IMR-90 (cell line): ENCODE measurements around the gene NUP37. TPM values are rescaled to one million over a fixed set of nuclear protein-coding genes. Genes with fewer than 3 reads are reported as not detected.

ENCODE experiments used
- ATAC-seq: fragments of 200-7000 bp; cut with Tn5 transposase; 2 replicates; pipeline ENCODE4 v1.9.1; 2020; ENCODE audit warnings: low read depth, mild to moderate bottlenecking, moderate library complexity
- BruUV-seq: library from RNA; stranded (reverse); fragments of 400-500 nt; replicated peaks from 2 replicates; lab custom pipeline; 2021; lab: Mats Ljungman, UMichigan
- CTCF ChIA-PET: fragments of 300-600 bp; formaldehyde crosslinking; extraction: SDS; loops from one replicate; lab custom pipeline; 2021; ENCODE audit warnings: antibody characterized with exemption; lab: Yijun Ruan, JAX
- POLR2A ChIA-PET: fragments of 300-600 bp; sonication (Branson Sonifier 250); formaldehyde crosslinking; loops from one replicate; lab custom pipeline; 2022; ENCODE audit warnings: antibody characterized with exemption; ENCODE audit not compliant: unreplicated experiment; lab: Charles Lee
- DNase-seq: peaks from one replicate; pipeline ENCODE4 v3.0.0; 2013
- H2AFZ ChIP-seq: replicated peaks from 2 replicates; pipeline ENCODE3; 2013; ENCODE audit warnings: low read length, mild to moderate bottlenecking; ENCODE audit not compliant: poor library complexity
- H2AK5ac ChIP-seq: 2 replicates; pipeline ENCODE4 v1.6.1; 2013; ENCODE audit warnings: low read depth, low read length, inconsistent platforms
- H2AK9ac ChIP-seq: replicated peaks from 2 replicates; pipeline ENCODE3; 2013; ENCODE audit warnings: mild to moderate bottlenecking, low read depth, low read length, moderate library complexity; ENCODE audit not compliant: poor library complexity
- H2BK120ac ChIP-seq: 2 replicates; pipeline ENCODE4 v1.6.1; 2013; ENCODE audit warnings: low read depth, low read length, inconsistent platforms
- H2BK15ac ChIP-seq: 3 replicates; pipeline ENCODE4 v1.6.1; 2013; ENCODE audit warnings: low read depth, low read length, inconsistent platforms
- H2BK20ac ChIP-seq: 2 replicates; pipeline ENCODE4 v1.6.1; 2013; ENCODE audit warnings: low read depth, mild to moderate bottlenecking, inconsistent platforms, low read length, moderate library complexity
- H2BK5ac ChIP-seq: 2 replicates; pipeline ENCODE4 v1.6.1; 2013; ENCODE audit warnings: mild to moderate bottlenecking, low read depth, low read length, inconsistent platforms; ENCODE audit not compliant: poor library complexity, severe bottlenecking
- H3K14ac ChIP-seq: replicated peaks from 2 replicates; pipeline ENCODE4 v1.6.1; 2013; ENCODE audit warnings: low read depth, low read length, inconsistent platforms
- H3K18ac ChIP-seq: 2 replicates; pipeline ENCODE4 v1.6.1; 2013; ENCODE audit warnings: low read depth, low read length, control low read depth
- H3K23ac ChIP-seq: 2 replicates; pipeline ENCODE4 v1.6.1; 2013; ENCODE audit warnings: low read depth, low read length, inconsistent platforms
- H3K27ac ChIP-seq: 2 replicates; pipeline ENCODE4 v1.5.1; 2013; ENCODE audit warnings: mild to moderate bottlenecking, control low read depth, low read length; ENCODE audit not compliant: insufficient read depth
- H3K27me3 ChIP-seq: 2 replicates; pipeline ENCODE4 v1.6.1; 2013; ENCODE audit warnings: low read length; ENCODE audit not compliant: control insufficient read depth, insufficient read depth
- H3K36me3 ChIP-seq: 2 replicates; pipeline ENCODE4 v1.6.1; 2013; ENCODE audit warnings: low read length, mixed read lengths; ENCODE audit not compliant: control insufficient read depth, insufficient read depth
- H3K4ac ChIP-seq: 2 replicates; pipeline ENCODE4 v1.6.1; 2013; ENCODE audit warnings: low read depth, low read length, inconsistent platforms
- H3K4me1 ChIP-seq: 2 replicates; pipeline ENCODE4 v1.6.1; 2013; ENCODE audit warnings: low read length, mixed read lengths; ENCODE audit not compliant: control insufficient read depth, insufficient read depth
- H3K4me2 ChIP-seq: 2 replicates; pipeline ENCODE4 v1.6.1; 2013; ENCODE audit warnings: low read depth, mild to moderate bottlenecking, control low read depth, low read length, moderate library complexity
- H3K4me3 ChIP-seq: 2 replicates; pipeline ENCODE4 v1.5.1; 2013; ENCODE audit warnings: low read depth, mild to moderate bottlenecking, control low read depth, low read length, moderate library complexity; ENCODE audit not compliant: insufficient read depth
- H3K56ac ChIP-seq: 2 replicates; pipeline ENCODE4 v1.6.1; 2013; ENCODE audit warnings: low read length, inconsistent platforms; ENCODE audit not compliant: insufficient read depth; ENCODE audit errors: extremely low read depth
- H3K79me1 ChIP-seq, 2 experiments: 2 replicates each; pipeline ENCODE4 v1.6.1; 2013; ENCODE audit warnings: low read length in 2 of 2, inconsistent platforms in 1 of 2, low read depth in 1 of 2
- H3K9ac ChIP-seq: 2 replicates; pipeline ENCODE4 v1.6.1; 2013; ENCODE audit warnings: low read depth, low read length, control low read depth
- H3K9me1 ChIP-seq: 2 replicates; pipeline ENCODE4 v1.6.1; 2013; ENCODE audit warnings: low read length, inconsistent platforms; ENCODE audit not compliant: insufficient read depth
- H3K9me3 ChIP-seq: 2 replicates; pipeline ENCODE4 v1.6.1; 2013; ENCODE audit warnings: low read length; ENCODE audit not compliant: control insufficient read depth, insufficient read depth
- H4K20me1 ChIP-seq: 2 replicates; pipeline ENCODE4 v1.6.1; 2013; ENCODE audit warnings: low read length, inconsistent platforms; ENCODE audit not compliant: insufficient read depth
- H4K5ac ChIP-seq: 2 replicates; pipeline ENCODE4 v1.6.1; 2013; ENCODE audit warnings: mild to moderate bottlenecking, low read depth, low read length, control low read depth
- H4K8ac ChIP-seq, 2 experiments: 2 replicates each; pipeline ENCODE4 v1.6.1; 2013; ENCODE audit warnings: low read depth in 2 of 2, low read length in 2 of 2, control low read depth in 1 of 2, inconsistent platforms in 1 of 2
- H4K91ac ChIP-seq: 2 replicates; pipeline ENCODE4 v1.6.1; 2013; ENCODE audit warnings: low read depth, low read length, inconsistent platforms; ENCODE audit not compliant: insufficient read depth
- BHLHE40 ChIP-seq: fragments of 150-350 bp; IDR thresholded peaks from 2 replicates; pipeline ENCODE4 v1.6.1; 2016; ENCODE audit warnings: mild to moderate bottlenecking, low read depth, low read length
- CEBPB ChIP-seq: IDR thresholded peaks from 2 replicates; pipeline ENCODE4 v1.6.1; 2012; ENCODE audit warnings: low read depth, low read length, improper control_type of control experiment
- CHD1 ChIP-seq: IDR thresholded peaks from 2 replicates; pipeline ENCODE4 v1.6.1; 2012; ENCODE audit warnings: low read depth, low read length, improper control_type of control experiment
- FOS ChIP-seq: fragments of 150-350 bp; IDR thresholded peaks from 2 replicates; pipeline ENCODE4 v1.6.1; 2016; ENCODE audit warnings: low read depth, low read length
- MAFK ChIP-seq: IDR thresholded peaks from 2 replicates; pipeline ENCODE4 v1.6.1; 2012; ENCODE audit warnings: low read depth, low read length, improper control_type of control experiment
- MAZ ChIP-seq: IDR thresholded peaks from 2 replicates; pipeline ENCODE4 v1.6.1; 2012; ENCODE audit warnings: low read depth, mild to moderate bottlenecking, low read length, improper control_type of control experiment, moderate library complexity, borderline replicate concordance
- MXI1 ChIP-seq: IDR thresholded peaks from 2 replicates; pipeline ENCODE4 v1.6.1; 2012; ENCODE audit warnings: low read depth, mild to moderate bottlenecking, low read length, moderate library complexity, borderline replicate concordance
- NFE2L2 ChIP-seq: fragments of 150-350 bp; IDR thresholded peaks from 2 replicates; pipeline ENCODE4 v1.6.1; 2016; ENCODE audit warnings: low read depth, mild to moderate bottlenecking, low read length
- POLR2A ChIP-seq: IDR thresholded peaks from 2 replicates; pipeline ENCODE4 v1.6.1; 2012; ENCODE audit warnings: mild to moderate bottlenecking, low read depth, low read length
- RAD21 ChIP-seq: IDR thresholded peaks from 2 replicates; pipeline ENCODE4 v1.6.1; 2012; ENCODE audit warnings: low read length, improper control_type of control experiment
- RCOR1 ChIP-seq: IDR thresholded peaks from 2 replicates; pipeline ENCODE4 v1.6.1; 2012; ENCODE audit warnings: mild to moderate bottlenecking, low read length, improper control_type of control experiment; ENCODE audit not compliant: insufficient replicate concordance
- RFX5 ChIP-seq: IDR thresholded peaks from 2 replicates; pipeline ENCODE4 v1.8.0; 2012; ENCODE audit warnings: low read depth, mild to moderate bottlenecking, low read length, moderate library complexity
- SMC3 ChIP-seq: fragments of 150-350 bp; IDR thresholded peaks from 2 replicates; pipeline ENCODE4 v1.6.1; 2016; ENCODE audit warnings: low read depth, mild to moderate bottlenecking, antibody characterized with exemption, low read length, moderate library complexity
- WGBS, 2 experiments: methylation state at CpG; one replicate each; pipeline versions ENCODE4 v1.1.5 to v1.1.7; 2013; ENCODE audit warnings: missing lambda C conversion rate in 2 of 2; ENCODE audit not compliant: insufficient read length in 1 of 2; ENCODE audit errors: extremely low coverage in 2 of 2; 5-methylcytosine and 5-hydroxymethylcytosine counted together
- dilution Hi-C: fragments of 300-500 bp; cut with HindIII; formaldehyde crosslinking; loops from one replicate; pipeline ENCODE4 v1.14.3; 2018; ENCODE audit warnings: low sequenced_read_pairs; ENCODE audit not compliant: unreplicated experiment
- in situ Hi-C: fragments of 300-500 bp; cut with MboI; formaldehyde crosslinking; loops from 3 replicates; pipeline ENCODE4 v1.14.3; 2019; ENCODE audit warnings: low sequenced_read_pairs, inconsistent platforms, mixed read lengths
- intact Hi-C: fragments of 100-400 bp; cut with micrococcal nuclease; formaldehyde crosslinking; loops from 2 replicates; pipeline ENCODE4 v1.10.0; 2022
- polyA plus RNA-seq, 3 experiments: library from polyadenylated mRNA; depleted of rRNA; stranded (reverse); fragments of >200 nt; gene quantifications; 2 replicates each; pipeline ENCODE4 v1.2.3, GENCODE V29; 2012; ENCODE audit warnings: low replicate concordance in 1 of 3
- total RNA-seq: library from RNA; depleted of rRNA; stranded (reverse); fragments of >200 nt; gene quantifications from 2 replicates; pipeline ENCODE4 v1.2.3, GENCODE V29; 2012
- TF ChIP-seq, protein P1 (sequence below): fragments of 150-350 bp; IDR thresholded peaks from 2 replicates; pipeline ENCODE4 v1.6.1; 2017; ENCODE audit warnings: mild to moderate bottlenecking, antibody characterized with exemption, low read length, low read depth
- TF ChIP-seq, protein P2 (sequence below): fragments of 150-350 bp; IDR thresholded peaks from 2 replicates; pipeline ENCODE4 v1.6.1; 2016; ENCODE audit warnings: low read depth, mild to moderate bottlenecking, low read length, moderate library complexity, borderline replicate concordance
- TF ChIP-seq, protein P3 (sequence below): conservative IDR thresholded peaks from 2 replicates; pipeline ENCODE4 v1.5.1; 2012; ENCODE audit warnings: mild to moderate bottlenecking, low read depth, low read length, improper control_type of control experiment

Gene NUP37
- total and polyA plus RNA-seq, 2 of the 4 experiments (the other 2 are of a cell fraction), result 41.1 to 55.0 TPM

DNA sequence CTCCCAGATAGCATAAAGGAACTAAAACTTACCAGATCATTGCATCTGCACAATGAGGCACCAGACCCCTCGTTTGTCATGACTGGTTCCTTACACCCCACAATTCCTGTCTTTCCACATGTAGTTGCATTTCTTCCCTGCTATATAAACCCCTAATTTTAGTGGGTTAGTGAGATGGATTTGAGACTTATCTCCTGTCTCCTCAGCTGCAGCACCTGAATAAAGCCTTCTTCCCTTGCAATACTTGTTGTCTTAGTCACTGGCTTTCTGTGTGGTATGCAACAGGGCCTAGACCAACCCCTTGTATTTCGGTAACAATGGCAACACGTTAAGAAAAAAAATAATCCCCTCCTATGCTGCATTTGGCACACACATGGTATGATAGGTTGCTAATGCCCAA lies 13.0 kb downstream of the NUP37 start:
- no peak overlapping the region for H3K18ac ChIP-seq
- no peak overlapping the region for H2BK15ac ChIP-seq
- peaks cover 5 to 10% of the 10 kb centered on the region in 2 experiments; a peak in 3 of 4 replicates for H3K79me1 ChIP-seq
- no peak overlapping the region for H3K4me2 ChIP-seq
- no peak overlapping the region for H3K9ac ChIP-seq
- no TSS peak for BruUV-seq
- no peak overlapping the region for H2BK120ac ChIP-seq
- ATAC-seq, result no peak
- H3K9me3 ChIP-seq, result 0 out of 2 replicates have a peak, but pooled peaks cover 3% of the 10 kb centered on the region
- ChIA-PET POLR2A (no interaction called here), CTCF (no interaction called here)
- H3K27me3 ChIP-seq, result no peaks in the 10 kb centered on the region
- no peak overlapping the region for H2BK5ac ChIP-seq
- H3K23ac ChIP-seq, result no peak overlapping the region
- H4K91ac ChIP-seq, result no peak overlapping the region
- H3K4me1 ChIP-seq, result no peaks in the 10 kb centered on the region
- TF ChIP-seq MAZ (no peak), BHLHE40 (no peak), MAFK (no peak), RAD21 (no peak), POLR2A (no peak), RFX5 (no peak), CHD1 (no peak), SMC3 (no peak), MXI1 (no peak), NFE2L2 (no peak), FOS (no peak), CEBPB (no peak), RCOR1 (no peak)
- TF ChIP-seq, protein P1, sequence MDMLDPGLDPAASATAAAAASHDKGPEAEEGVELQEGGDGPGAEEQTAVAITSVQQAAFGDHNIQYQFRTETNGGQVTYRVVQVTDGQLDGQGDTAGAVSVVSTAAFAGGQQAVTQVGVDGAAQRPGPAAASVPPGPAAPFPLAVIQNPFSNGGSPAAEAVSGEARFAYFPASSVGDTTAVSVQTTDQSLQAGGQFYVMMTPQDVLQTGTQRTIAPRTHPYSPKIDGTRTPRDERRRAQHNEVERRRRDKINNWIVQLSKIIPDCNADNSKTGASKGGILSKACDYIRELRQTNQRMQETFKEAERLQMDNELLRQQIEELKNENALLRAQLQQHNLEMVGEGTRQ, result no peak
- TF ChIP-seq, protein P2, sequence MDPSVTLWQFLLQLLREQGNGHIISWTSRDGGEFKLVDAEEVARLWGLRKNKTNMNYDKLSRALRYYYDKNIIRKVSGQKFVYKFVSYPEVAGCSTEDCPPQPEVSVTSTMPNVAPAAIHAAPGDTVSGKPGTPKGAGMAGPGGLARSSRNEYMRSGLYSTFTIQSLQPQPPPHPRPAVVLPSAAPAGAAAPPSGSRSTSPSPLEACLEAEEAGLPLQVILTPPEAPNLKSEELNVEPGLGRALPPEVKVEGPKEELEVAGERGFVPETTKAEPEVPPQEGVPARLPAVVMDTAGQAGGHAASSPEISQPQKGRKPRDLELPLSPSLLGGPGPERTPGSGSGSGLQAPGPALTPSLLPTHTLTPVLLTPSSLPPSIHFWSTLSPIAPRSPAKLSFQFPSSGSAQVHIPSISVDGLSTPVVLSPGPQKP, result no peak
- TF ChIP-seq, protein P3, sequence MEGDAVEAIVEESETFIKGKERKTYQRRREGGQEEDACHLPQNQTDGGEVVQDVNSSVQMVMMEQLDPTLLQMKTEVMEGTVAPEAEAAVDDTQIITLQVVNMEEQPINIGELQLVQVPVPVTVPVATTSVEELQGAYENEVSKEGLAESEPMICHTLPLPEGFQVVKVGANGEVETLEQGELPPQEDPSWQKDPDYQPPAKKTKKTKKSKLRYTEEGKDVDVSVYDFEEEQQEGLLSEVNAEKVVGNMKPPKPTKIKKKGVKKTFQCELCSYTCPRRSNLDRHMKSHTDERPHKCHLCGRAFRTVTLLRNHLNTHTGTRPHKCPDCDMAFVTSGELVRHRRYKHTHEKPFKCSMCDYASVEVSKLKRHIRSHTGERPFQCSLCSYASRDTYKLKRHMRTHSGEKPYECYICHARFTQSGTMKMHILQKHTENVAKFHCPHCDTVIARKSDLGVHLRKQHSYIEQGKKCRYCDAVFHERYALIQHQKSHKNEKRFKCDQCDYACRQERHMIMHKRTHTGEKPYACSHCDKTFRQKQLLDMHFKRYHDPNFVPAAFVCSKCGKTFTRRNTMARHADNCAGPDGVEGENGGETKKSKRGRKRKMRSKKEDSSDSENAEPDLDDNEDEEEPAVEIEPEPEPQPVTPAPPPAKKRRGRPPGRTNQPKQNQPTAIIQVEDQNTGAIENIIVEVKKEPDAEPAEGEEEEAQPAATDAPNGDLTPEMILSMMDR, result no peak
- intact Hi-C loops (no loop called here), dilution Hi-C loops (no loop called here), in situ Hi-C loops (no loop called here)
- H3K27ac ChIP-seq, result no peak overlapping the region
- no peak overlapping the region for H4K8ac ChIP-seq
- no peak overlapping the region for H2BK20ac ChIP-seq
- no peak overlapping the region for H2AFZ ChIP-seq
- no peak overlapping the region for H3K4me3 ChIP-seq
- H3K14ac ChIP-seq, result no peak overlapping the region
- H3K4ac ChIP-seq, result no peak overlapping the region
- DNase-seq, result no peak
- no CpG with 5 or more reads among the region's 3 CpGs for WGBS, 2 experiments
- no peak overlapping the region for H2AK5ac ChIP-seq
- no peak overlapping the region for H4K5ac ChIP-seq
- no peaks in the 10 kb centered on the region for H4K20me1 ChIP-seq
- no peaks in the 10 kb centered on the region for H3K9me1 ChIP-seq
- no peak overlapping the region for H2AK9ac ChIP-seq
- no peak overlapping the region for H3K56ac ChIP-seq
- peaks cover 28% of the 10 kb centered on the region for H3K36me3 ChIP-seq
